Sigmoid colon (tissue), 7 donors: ENCODE measurements around the gene ACAD11. TPM values are rescaled to one million over a fixed set of nuclear protein-coding genes. Genes with fewer than 3 reads are reported as not detected.

Experiments used
- DNase-seq: peaks from one replicate; pipeline ENCODE4 v3.0.0-alpha.2; 2019
- H3K27ac ChIP-seq, 4 donors: fragments of 200-600 bp; sonication (generic); one replicate each; pipeline ENCODE4 v1.5.1; 2016 to 2019; ENCODE audit warnings: mild to moderate bottlenecking in 1 of 4
- H3K27me3 ChIP-seq, 3 donors: fragments of 200-600 bp; sonication (generic); one replicate each; pipeline ENCODE4 v1.5.1; 2019; ENCODE audit warnings: mild to moderate bottlenecking in 1 of 3
- H3K36me3 ChIP-seq, 4 donors: fragments of 200-600 bp; sonication (generic); one replicate each; pipeline ENCODE4 v1.5.1; 2016 to 2019
- H3K4me1 ChIP-seq, 4 donors: fragments of 200-600 bp; sonication (generic); one replicate each; pipeline ENCODE4 v1.5.1; 2017 to 2019
- H3K4me3 ChIP-seq, 4 donors: fragments of 200-600 bp; sonication (generic); one replicate each; pipeline ENCODE4 v1.5.1; 2017 to 2019; ENCODE audit warnings: mild to moderate bottlenecking in 2 of 4, moderate library complexity in 1 of 4
- H3K9me3 ChIP-seq, 4 donors: fragments of 200-600 bp in 3 of 4; sonication (generic) in 3 of 4; one replicate each; pipeline versions ENCODE4 v1.5.1 to v1.6.1; 2013 to 2019
- EP300 ChIP-seq, 4 donors: sonication (generic); formaldehyde crosslinking; IDR thresholded peaks; one replicate each; pipeline ENCODE4 v1.6.1; 2017; ENCODE audit warnings: antibody characterized with exemption in 4 of 4
- POLR2A ChIP-seq, 2 donors: fragments of 450-650 bp; IDR thresholded peaks; one replicate each; pipeline ENCODE4 v1.6.1; 2016; ENCODE audit warnings: antibody characterized with exemption in 2 of 2, mild to moderate bottlenecking in 2 of 2, moderate library complexity in 2 of 2
- POLR2AphosphoS5 ChIP-seq, 4 donors: sonication (generic); formaldehyde crosslinking; IDR thresholded peaks; one replicate each; pipeline ENCODE4 v1.6.1; 2017; ENCODE audit warnings: antibody characterized with exemption in 4 of 4
- WGBS, 2 donors: extraction: QIAGEN DNeasy Blood & Tissue Kit; methylation state at CpG; one replicate each; pipeline ENCODE4 v1.1.7; 2013; 5-methylcytosine and 5-hydroxymethylcytosine counted together
- intact Hi-C: fragments of 100-400 bp; cut with DNase I; formaldehyde crosslinking; loops from one replicate; pipeline ENCODE4 v1.15.1; 2023
- polyA plus RNA-seq, 3 donors: library from polyadenylated mRNA; stranded (reverse); fragments of 200-250 nt; gene quantifications; one replicate each; pipeline ENCODE4 v1.2.3, GENCODE V29; 2013
- total RNA-seq, 4 donors: library from RNA; depleted of rRNA; stranded (reverse); fragments of >200 nt; gene quantifications; one replicate each; pipeline ENCODE4 v1.1.0, GENCODE V29; 2016
- TF ChIP-seq, protein P1 (sequence below), 4 experiments: fragments of 450-650 bp in 3 of 4; fragments of 200-600 bp in 1 of 4; IDR thresholded peaks; one replicate each; pipeline ENCODE4 v1.5.1; 2016 to 2019; ENCODE audit warnings: antibody characterized with exemption in 4 of 4, mild to moderate bottlenecking in 3 of 4, moderate library complexity in 2 of 4
- donor health status: healthy with polysubstance abuse.
- donor health status: Bipolar disorder and iron deficiency.
- donor health status: healthy.

Gene ACAD11
- total and polyA plus RNA-seq, 7 donors = 2.4 to 71.7 (median 26.8) TPM

DNA sequence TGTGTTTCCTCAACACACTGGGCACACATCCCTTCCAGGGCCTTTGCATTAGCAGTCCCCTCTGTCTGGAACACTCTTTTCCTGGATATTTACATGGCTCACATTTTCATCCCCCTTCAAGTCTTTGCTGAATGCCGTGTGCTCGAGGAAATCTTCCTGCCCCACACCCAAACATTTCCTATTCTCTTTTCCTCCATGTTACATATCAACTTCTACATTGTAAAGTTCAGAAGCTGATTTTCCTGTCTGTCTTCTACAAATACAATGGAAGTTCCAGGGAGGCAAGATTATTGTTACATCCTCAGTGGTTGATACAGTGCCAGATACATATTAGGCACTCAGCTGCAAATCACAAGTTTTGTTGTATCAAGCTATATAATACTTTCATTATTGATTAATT, 4.1 kb downstream of the ACAD11 start:
- Histone ChIP-seq H3K4me3 (no peak overlapping the region), H3K27me3 (no peaks in the 10 kb centered on the region), H3K4me1 (peaks cover 0 to 13% (median 8%) of the 10 kb centered on the region in 4 donors), H3K36me3 (no peaks in the 10 kb centered on the region), H3K27ac (no peak overlapping the region), H3K9me3 (no peaks in the 10 kb centered on the region)
- intact Hi-C loops = no loop called here
- 33 to 75% methylated on average over 2 of the region's 2 CpGs for WGBS, 2 donors
- TF ChIP-seq POLR2AphosphoS5 (IDR thresholded peaks at IDR 0.05) = no peak
- TF ChIP-seq POLR2A (IDR thresholded peaks at IDR 0.05) = no peak
- TF ChIP-seq EP300 (IDR thresholded peaks at IDR 0.05) = no peak
- TF ChIP-seq, protein P1, sequence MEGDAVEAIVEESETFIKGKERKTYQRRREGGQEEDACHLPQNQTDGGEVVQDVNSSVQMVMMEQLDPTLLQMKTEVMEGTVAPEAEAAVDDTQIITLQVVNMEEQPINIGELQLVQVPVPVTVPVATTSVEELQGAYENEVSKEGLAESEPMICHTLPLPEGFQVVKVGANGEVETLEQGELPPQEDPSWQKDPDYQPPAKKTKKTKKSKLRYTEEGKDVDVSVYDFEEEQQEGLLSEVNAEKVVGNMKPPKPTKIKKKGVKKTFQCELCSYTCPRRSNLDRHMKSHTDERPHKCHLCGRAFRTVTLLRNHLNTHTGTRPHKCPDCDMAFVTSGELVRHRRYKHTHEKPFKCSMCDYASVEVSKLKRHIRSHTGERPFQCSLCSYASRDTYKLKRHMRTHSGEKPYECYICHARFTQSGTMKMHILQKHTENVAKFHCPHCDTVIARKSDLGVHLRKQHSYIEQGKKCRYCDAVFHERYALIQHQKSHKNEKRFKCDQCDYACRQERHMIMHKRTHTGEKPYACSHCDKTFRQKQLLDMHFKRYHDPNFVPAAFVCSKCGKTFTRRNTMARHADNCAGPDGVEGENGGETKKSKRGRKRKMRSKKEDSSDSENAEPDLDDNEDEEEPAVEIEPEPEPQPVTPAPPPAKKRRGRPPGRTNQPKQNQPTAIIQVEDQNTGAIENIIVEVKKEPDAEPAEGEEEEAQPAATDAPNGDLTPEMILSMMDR (IDR thresholded peaks at IDR 0.05) = no peak
- no peak for DNase-seq

DNA sequence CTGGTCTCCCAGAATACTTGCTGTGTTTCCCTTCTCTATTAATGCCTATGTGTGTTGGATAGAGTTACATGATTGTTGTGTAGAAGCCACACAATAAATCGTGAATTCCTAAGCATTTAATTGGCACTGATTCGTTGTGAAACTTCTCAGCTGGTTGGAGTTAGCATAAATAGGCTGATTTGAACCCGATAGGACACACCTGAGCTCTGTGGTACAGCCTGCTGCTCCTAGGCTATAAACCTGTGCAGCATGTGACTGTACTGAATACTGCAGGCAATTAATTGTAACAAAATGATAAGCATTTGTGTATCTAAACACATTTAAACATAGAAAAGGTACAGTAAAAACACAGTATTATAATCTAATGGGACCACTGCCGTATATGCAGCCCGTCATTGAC, 4.9 kb downstream of the ACAD11 start:
- 75 to 91% methylated on average over 5 of the region's 5 CpGs for WGBS, 2 donors

DNA sequence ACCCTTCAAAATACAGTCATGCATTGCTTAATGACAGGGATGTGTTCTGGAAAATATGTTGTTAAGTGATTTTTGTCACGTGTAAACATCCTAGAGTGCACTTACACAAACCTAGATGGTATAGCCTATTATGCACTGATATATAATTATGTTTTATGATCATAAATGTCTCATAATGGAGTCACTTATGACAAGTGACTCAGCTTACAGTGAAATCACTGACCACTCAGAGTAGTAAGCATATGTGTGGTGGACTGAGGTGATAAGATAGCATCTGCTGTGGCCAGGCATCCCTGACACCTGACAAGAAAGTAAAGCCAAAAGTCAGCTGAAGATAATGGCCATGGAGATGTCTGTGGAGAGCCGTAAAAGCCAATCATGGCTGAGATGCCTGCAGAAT, 5.4 kb downstream of the ACAD11 start:
- no peaks in the 10 kb centered on the region for H3K27me3 ChIP-seq
- H3K27ac ChIP-seq = no peak overlapping the region
- H3K36me3 ChIP-seq = no peaks in the 10 kb centered on the region
- TF ChIP-seq, protein P1 (IDR thresholded peaks at IDR 0.05) = no peak
- TF ChIP-seq EP300 (IDR thresholded peaks at IDR 0.05) (no peak), POLR2AphosphoS5 (IDR thresholded peaks at IDR 0.05) (no peak), POLR2A (IDR thresholded peaks at IDR 0.05) (no peak)
- H3K4me3 ChIP-seq = no peak overlapping the region
- DNase-seq = no peak
- H3K4me1 ChIP-seq = peaks cover 0 to 13% (median 8%) of the 10 kb centered on the region in 4 donors
- intact Hi-C loops = no loop called here
- H3K9me3 ChIP-seq = no peaks in the 10 kb centered on the region
- 84 to 96% methylated on average over 2 of the region's 2 CpGs for WGBS, 2 donors

More for the DNA sequence above, 4.9 kb downstream of the ACAD11 start:
- peaks cover 0 to 13% (median 8%) of the 10 kb centered on the region in 4 donors for H3K4me1 ChIP-seq
- intact Hi-C loops = no loop called here
- no peak overlapping the region for H3K4me3 ChIP-seq
- no peak overlapping the region for H3K27ac ChIP-seq
- H3K9me3 ChIP-seq = no peaks in the 10 kb centered on the region
- H3K27me3 ChIP-seq = no peaks in the 10 kb centered on the region
- no peak for DNase-seq
- H3K36me3 ChIP-seq = no peaks in the 10 kb centered on the region
- TF ChIP-seq, protein P1 (IDR thresholded peaks at IDR 0.05) = no peak
- no peak for TF ChIP-seq EP300 (IDR thresholded peaks at IDR 0.05)

DNA sequence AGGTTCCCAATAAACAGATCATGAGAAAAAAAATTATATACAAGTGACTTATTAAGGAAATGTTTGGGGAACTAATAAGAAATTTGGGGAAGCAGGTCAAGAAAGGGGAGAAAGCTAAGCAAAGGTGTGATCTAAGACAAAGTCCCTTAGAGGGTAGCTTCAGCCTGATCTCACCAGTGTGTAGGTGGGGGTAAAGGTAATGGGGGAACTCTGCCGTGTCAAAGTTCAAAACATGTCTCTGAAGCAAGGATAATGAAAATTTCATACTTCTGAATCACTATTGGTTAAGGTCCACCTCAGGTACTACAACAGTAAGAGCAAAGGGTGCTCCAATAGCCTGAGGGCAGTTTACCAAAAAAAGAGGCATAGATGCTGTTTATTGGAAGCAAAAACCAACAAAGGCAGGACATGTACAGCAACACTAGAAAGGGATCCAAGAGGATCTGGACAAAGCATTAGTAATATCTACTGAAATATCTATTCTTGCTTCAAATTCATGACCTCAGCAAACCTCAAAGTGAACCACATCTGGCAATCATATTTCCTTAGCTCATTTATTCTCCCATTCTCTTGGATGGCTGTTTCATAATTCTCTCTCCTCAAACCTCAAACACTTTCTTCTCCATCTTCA, 6.9 kb downstream of the ACAD11 start:
- intact Hi-C loops = no loop called here
- H3K27me3 ChIP-seq = no peaks in the 10 kb centered on the region

More for the DNA sequence above, 6.9 kb downstream of the ACAD11 start:
- Histone ChIP-seq H3K4me3 (no peak overlapping the region), H3K27ac (no peak overlapping the region), H3K9me3 (no peaks in the 10 kb centered on the region), H3K4me1 (peaks cover 0 to 6% (median 0%) of the 10 kb centered on the region in 4 donors), H3K36me3 (no peaks in the 10 kb centered on the region)
- TF ChIP-seq POLR2AphosphoS5 (IDR thresholded peaks at IDR 0.05) (no peak), POLR2A (IDR thresholded peaks at IDR 0.05) (no peak), EP300 (IDR thresholded peaks at IDR 0.05) (no peak)
- TF ChIP-seq, protein P1 (IDR thresholded peaks at IDR 0.05) = no peak
- no peak for DNase-seq
- 81 to 88% methylated on average over 1 of the region's 1 CpG for WGBS, 2 donors
